CD14-positive monocyte (primary cell): ENCODE data around the gene PDZRN3. TPM values are rescaled to one million over a fixed set of nuclear protein-coding genes. Genes with fewer than 3 reads are reported as not detected.

Experiments used
- DNase-seq, 3 donors: peaks; one replicate each; pipeline ENCODE4 v3.0.0-alpha.2; 2011 to 2022
- H2AFZ ChIP-seq: 2 replicates; pipeline ENCODE4 v1.6.0; 2012; ENCODE audit warnings: mild to moderate bottlenecking, low read depth, low read length, inconsistent platforms; ENCODE audit not compliant: insufficient read depth, poor library complexity, severe bottlenecking
- H3K27ac ChIP-seq, 2 donors: 1 replicate in 1 of 2; 2 replicates in 1 of 2; pipeline ENCODE4 v1.5.1; 2012 to 2013; ENCODE audit warnings: low read length in 2 of 2, control low read depth in 1 of 2, inconsistent platforms in 1 of 2, low read depth in 1 of 2, mild to moderate bottlenecking in 1 of 2
- H3K27me3 ChIP-seq, 2 donors: one replicate each; pipeline versions ENCODE4 v1.6.0 to v1.6.1; 2011 to 2013; ENCODE audit warnings: low read length in 2 of 2; ENCODE audit not compliant: control insufficient read depth in 2 of 2, insufficient read depth in 2 of 2
- H3K36me3 ChIP-seq, 2 donors: replicated peaks in 1 of 2; 1 replicate in 1 of 2; 2 replicates in 1 of 2; pipeline versions ENCODE4 v1.5.1 to v1.6.1; 2012 to 2013; ENCODE audit warnings: low read length in 2 of 2, control low read depth in 1 of 2, inconsistent platforms in 1 of 2, mild to moderate bottlenecking in 1 of 2; ENCODE audit not compliant: insufficient read depth in 2 of 2, control insufficient read depth in 1 of 2
- H3K4me1 ChIP-seq, 2 donors: 1 replicate in 1 of 2; 2 replicates in 1 of 2; pipeline versions ENCODE4 v1.5.1 to v1.6.1; 2012 to 2013; ENCODE audit warnings: low read length in 2 of 2, control low read depth in 1 of 2, inconsistent platforms in 1 of 2, mild to moderate bottlenecking in 1 of 2, moderate library complexity in 1 of 2; ENCODE audit not compliant: insufficient read depth in 2 of 2, control insufficient read depth in 1 of 2
- H3K4me2 ChIP-seq: replicated peaks from 2 replicates; pipeline ENCODE3; 2012; ENCODE audit warnings: low read length, moderate library complexity, mild to moderate bottlenecking; ENCODE audit not compliant: poor library complexity, severe bottlenecking; ENCODE audit errors: extremely low read depth
- H3K4me3 ChIP-seq, 3 experiments: fragments of 200-600 bp in 1 of 3; sonication (generic) in 1 of 3; replicated peaks in 1 of 3; 1 replicate in 2 of 3; 2 replicates in 1 of 3; pipeline ENCODE4 v1.5.1; 2011 to 2013; ENCODE audit warnings: low read length in 3 of 3, mild to moderate bottlenecking in 3 of 3, control low read depth in 2 of 3, low read depth in 2 of 3, inconsistent platforms in 1 of 3, moderate library complexity in 1 of 3
- H3K79me2 ChIP-seq: 2 replicates; pipeline ENCODE4 v1.6.0; 2012; ENCODE audit warnings: mild to moderate bottlenecking, control low read depth, inconsistent platforms, low read length, moderate library complexity; ENCODE audit not compliant: insufficient read depth
- H3K9ac ChIP-seq: 2 replicates; pipeline ENCODE4 v1.6.0; 2017; ENCODE audit warnings: low read length, mild to moderate bottlenecking; ENCODE audit not compliant: insufficient read depth, poor library complexity, severe bottlenecking
- H3K9me3 ChIP-seq, 2 donors: replicated peaks in 1 of 2; 1 replicate in 1 of 2; 2 replicates in 1 of 2; pipeline versions ENCODE4 v1.5.1 to v1.6.1; 2012 to 2013; ENCODE audit warnings: low read length in 2 of 2, control low read depth in 1 of 2; ENCODE audit not compliant: control insufficient read depth in 1 of 2, insufficient read depth in 1 of 2
- H4K20me1 ChIP-seq: 2 replicates; pipeline ENCODE4 v1.6.0; 2012; ENCODE audit warnings: mild to moderate bottlenecking, low read length, control low read depth, moderate library complexity; ENCODE audit not compliant: insufficient read depth
- H3K27ac Mint-ChIP-seq, 7 donors: one replicate each; pipeline ENCODE4 v1.8.0; 2020; ENCODE audit warnings: mild to moderate bottlenecking in 7 of 7, mixed read lengths in 7 of 7, moderate library complexity in 6 of 7, inconsistent platforms in 2 of 7
- H3K27me3 Mint-ChIP-seq, 3 donors: one replicate each; pipeline ENCODE4 v1.8.0; 2021 to 2022; ENCODE audit warnings: low read depth in 3 of 3, mild to moderate bottlenecking in 3 of 3, mixed read lengths in 3 of 3, moderate library complexity in 3 of 3, inconsistent platforms in 1 of 3
- H3K36me3 Mint-ChIP-seq, 2 donors: one replicate each; pipeline ENCODE4 v1.8.0; 2020; ENCODE audit warnings: mixed read lengths in 2 of 2, inconsistent platforms in 1 of 2, mild to moderate bottlenecking in 1 of 2
- H3K4me1 Mint-ChIP-seq: one replicate; pipeline ENCODE4 v1.8.0; 2020; ENCODE audit warnings: mild to moderate bottlenecking, mixed read lengths
- H3K4me3 Mint-ChIP-seq, 2 donors: one replicate each; pipeline ENCODE4 v1.8.0; 2020; ENCODE audit warnings: mild to moderate bottlenecking in 2 of 2, mixed read lengths in 2 of 2, moderate library complexity in 1 of 2
- H3K9me3 Mint-ChIP-seq, 7 donors: one replicate each; pipeline ENCODE4 v1.8.0; 2020 to 2022; ENCODE audit warnings: mixed read lengths in 7 of 7, mild to moderate bottlenecking in 6 of 7, moderate library complexity in 6 of 7, inconsistent platforms in 2 of 7
- CTCF ChIP-seq: fragments of 200-600 bp; IDR thresholded peaks from one replicate; pipeline ENCODE4 v1.8.0; 2022; ENCODE audit warnings: antibody characterized with exemption, mild to moderate bottlenecking
- WGBS: methylation state at CpG from one replicate; pipeline ENCODE4 v1.1.5; 2013; ENCODE audit warnings: missing lambda C conversion rate; ENCODE audit not compliant: insufficient coverage; 5-methylcytosine and 5-hydroxymethylcytosine counted together
- intact Hi-C, 2 donors: fragments of 100-400 bp; cut with micrococcal nuclease; formaldehyde crosslinking; loops; one replicate each; pipeline versions ENCODE4 v1.15.0 to v1.15.1; 2023
- polyA plus RNA-seq, 3 donors: library from polyadenylated mRNA; depleted of rRNA in 1 of 3; unstranded in 2 of 3; stranded (reverse) in 1 of 3; fragments of 300-500 nt in 2 of 3; fragments of >200 nt in 1 of 3; fragmentation: Illumina TruSeq in 2 of 3; gene quantifications; 1 replicate in 2 of 3; 2 replicates in 1 of 3; pipeline ENCODE4 v1.2.3, GENCODE V29; 2012 to 2021

PDZRN3 gene
- polyA plus RNA-seq, 3 donors, result not detected

DNA sequence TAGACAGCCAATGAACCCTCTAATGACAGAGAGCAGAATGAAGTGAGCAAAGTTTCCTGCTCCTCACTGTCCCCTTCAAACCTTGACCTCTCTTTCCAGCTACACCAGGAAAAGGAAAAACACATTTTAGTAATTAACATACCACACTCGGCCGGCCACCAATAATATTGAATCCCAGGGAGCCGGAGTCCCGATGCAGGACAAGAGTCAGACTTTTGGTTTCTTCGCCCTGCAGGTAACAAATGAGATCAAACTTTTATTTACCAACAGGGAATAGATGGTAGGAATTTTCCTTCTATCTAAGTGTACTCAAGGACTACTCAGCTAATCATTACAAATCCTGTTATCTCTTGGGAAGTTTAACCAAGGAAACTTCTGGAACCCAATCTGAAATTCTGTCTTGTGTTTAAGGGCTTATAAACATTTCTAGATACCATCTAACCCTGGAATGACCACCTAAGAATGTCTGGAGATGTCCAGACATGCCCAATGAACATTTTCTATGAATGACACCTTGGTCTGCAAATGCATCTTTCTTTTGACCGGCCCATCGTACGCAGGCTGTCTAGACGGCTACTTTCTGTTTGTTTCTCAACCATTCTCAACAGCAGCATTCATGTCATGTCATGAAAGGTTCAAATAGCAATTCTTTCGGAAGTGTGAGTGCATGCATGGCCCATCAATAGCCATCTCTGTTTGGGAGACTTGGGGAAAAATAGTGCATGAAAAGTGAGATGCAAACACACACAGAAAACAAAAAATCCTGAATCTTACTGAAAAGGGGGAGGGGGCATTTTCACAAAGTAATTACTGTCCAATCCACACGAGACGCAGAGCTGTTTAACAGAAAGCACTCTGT, 16.1 kb downstream of the PDZRN3 start:
- Histone ChIP-seq H4K20me1 (no peaks in the 10 kb centered on the region), H2AFZ (no peak overlapping the region), H3K4me1 (no peaks in the 10 kb centered on the region), H3K9me3 (no peaks in the 10 kb centered on the region), H3K9ac (no peak overlapping the region), H3K4me2 (no peak overlapping the region), H3K79me2 (no peaks in the 10 kb centered on the region), H3K36me3 (no peaks in the 10 kb centered on the region), H3K27me3 (no peaks in the 10 kb centered on the region), H3K4me3 (no peak overlapping the region), H3K27ac (no peak overlapping the region)
- Mint-ChIP-seq H3K9me3 (peaks cover 0 to 2% (median 0%) of the 10 kb centered on the region in 7 donors), H3K27me3 (peaks cover 0 to 3% (median 2%) of the 10 kb centered on the region in 3 donors), H3K36me3 (no peaks in the 10 kb centered on the region), H3K4me1 (no peaks in the 10 kb centered on the region), H3K4me3 (no peak overlapping the region), H3K27ac (no peak overlapping the region)
- intact Hi-C loops, result no loop called here
- 93% methylated on average over 3 of the region's 12 CpGs for WGBS
- DNase-seq, result no peak
- TF ChIP-seq CTCF, result no peak

GRCh38 chr3:73605861-73606260, 18.9 kb downstream of the PDZRN3 start:
- H3K27me3 Mint-ChIP-seq, result peaks cover 0 to 3% (median 2%) of the 10 kb centered on the region in 3 donors
- H2AFZ ChIP-seq, result no peak overlapping the region
- DNase-seq, result no peak
- H3K9ac ChIP-seq, result no peak overlapping the region
- no peaks in the 10 kb centered on the region for H3K36me3 ChIP-seq
- H3K4me1 ChIP-seq, result no peaks in the 10 kb centered on the region
- H3K27me3 ChIP-seq, result no peaks in the 10 kb centered on the region
- no peaks in the 10 kb centered on the region for H3K36me3 Mint-ChIP-seq
- H3K9me3 ChIP-seq, result no peaks in the 10 kb centered on the region
- H3K27ac Mint-ChIP-seq, result no peak overlapping the region
- no peaks in the 10 kb centered on the region for H4K20me1 ChIP-seq
- H3K4me2 ChIP-seq, result no peak overlapping the region
- no peak overlapping the region for H3K4me3 Mint-ChIP-seq
- no peaks in the 10 kb centered on the region for H3K79me2 ChIP-seq
- H3K9me3 Mint-ChIP-seq, result peaks cover 0 to 2% (median 0%) of the 10 kb centered on the region in 7 donors
- no peak for TF ChIP-seq CTCF
- no peak overlapping the region for H3K4me3 ChIP-seq
- no peaks in the 10 kb centered on the region for H3K4me1 Mint-ChIP-seq
- intact Hi-C loops, result no loop called here
- no peak overlapping the region for H3K27ac ChIP-seq
